ENCODE measurements around the gene HPS3.

- TF ChIP-seq, protein P1, sequence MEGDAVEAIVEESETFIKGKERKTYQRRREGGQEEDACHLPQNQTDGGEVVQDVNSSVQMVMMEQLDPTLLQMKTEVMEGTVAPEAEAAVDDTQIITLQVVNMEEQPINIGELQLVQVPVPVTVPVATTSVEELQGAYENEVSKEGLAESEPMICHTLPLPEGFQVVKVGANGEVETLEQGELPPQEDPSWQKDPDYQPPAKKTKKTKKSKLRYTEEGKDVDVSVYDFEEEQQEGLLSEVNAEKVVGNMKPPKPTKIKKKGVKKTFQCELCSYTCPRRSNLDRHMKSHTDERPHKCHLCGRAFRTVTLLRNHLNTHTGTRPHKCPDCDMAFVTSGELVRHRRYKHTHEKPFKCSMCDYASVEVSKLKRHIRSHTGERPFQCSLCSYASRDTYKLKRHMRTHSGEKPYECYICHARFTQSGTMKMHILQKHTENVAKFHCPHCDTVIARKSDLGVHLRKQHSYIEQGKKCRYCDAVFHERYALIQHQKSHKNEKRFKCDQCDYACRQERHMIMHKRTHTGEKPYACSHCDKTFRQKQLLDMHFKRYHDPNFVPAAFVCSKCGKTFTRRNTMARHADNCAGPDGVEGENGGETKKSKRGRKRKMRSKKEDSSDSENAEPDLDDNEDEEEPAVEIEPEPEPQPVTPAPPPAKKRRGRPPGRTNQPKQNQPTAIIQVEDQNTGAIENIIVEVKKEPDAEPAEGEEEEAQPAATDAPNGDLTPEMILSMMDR (IDR thresholded peaks at IDR 0.05), result no peak
- TF ChIP-seq POLR2A (IDR thresholded peaks at IDR 0.05), result no peak
These were observed 74.3 kb downstream of the HPS3 start for GRCh38 chr3:149203758-149204157.

Data from thyroid gland (tissue), 4 donors.